Ectodermal cell (in vitro differentiated cells): ENCODE measurements around the gene BCAR1.

Experiments used
- H3K27ac ChIP-seq: 2 replicates; pipeline ENCODE4 v1.7.0; 2013; ENCODE audit warnings: mild to moderate bottlenecking, low read depth, low read length; ENCODE audit not compliant: insufficient read depth, poor library complexity, severe bottlenecking
- H3K27me3 ChIP-seq: 2 replicates; pipeline ENCODE4 v1.7.0; 2013; ENCODE audit warnings: mild to moderate bottlenecking, low read length; ENCODE audit not compliant: insufficient read depth, control insufficient read depth, poor library complexity, severe bottlenecking
- H3K36me3 ChIP-seq: one replicate; pipeline ENCODE4 v1.7.0; 2013; ENCODE audit warnings: low read length; ENCODE audit not compliant: control insufficient read depth, insufficient read depth
- H3K4me1 ChIP-seq: one replicate; pipeline ENCODE4 v1.7.0; 2013; ENCODE audit warnings: low read length; ENCODE audit not compliant: control insufficient read depth, insufficient read depth
- H3K4me3 ChIP-seq: 2 replicates; pipeline ENCODE4 v1.7.0; 2013; ENCODE audit warnings: low read depth, low read length, control low read depth; ENCODE audit not compliant: insufficient read depth
- H3K9me3 ChIP-seq: 2 replicates; pipeline ENCODE4 v1.7.0; 2013; ENCODE audit warnings: mild to moderate bottlenecking, low read length, moderate library complexity; ENCODE audit not compliant: control insufficient read depth
- WGBS, 2 experiments: methylation state at CpG; one replicate each; pipeline ENCODE4 v1.1.7; 2013; ENCODE audit warnings: missing lambda C conversion rate in 2 of 2; 5-methylcytosine and 5-hydroxymethylcytosine counted together

The BCAR1 gene

GRCh38 chr16:75203667-75204409 is 47.6 kb downstream of the BCAR1 start:
- WGBS, 2 experiments = 82 to 85% methylated on average over 13 of the region's 13 CpGs
- Histone ChIP-seq H3K27me3 (no peaks in the 10 kb centered on the region), H3K4me3 (no peak overlapping the region)

GRCh38 chr16:75203096-75203495 is 48.3 kb downstream of the BCAR1 start:
- H3K27me3 ChIP-seq = no peaks in the 10 kb centered on the region
- 93% methylated on average over 12 of the region's 12 CpGs for WGBS, 2 experiments
- no peak overlapping the region for H3K27ac ChIP-seq
- no peak overlapping the region for H3K4me3 ChIP-seq
- H3K36me3 ChIP-seq = no peaks in the 10 kb centered on the region
- no peaks in the 10 kb centered on the region for H3K4me1 ChIP-seq
- H3K9me3 ChIP-seq = no peaks in the 10 kb centered on the region

More at GRCh38 chr16:75203667-75204409, 47.6 kb downstream of the BCAR1 start:
- no peaks in the 10 kb centered on the region for H3K4me1 ChIP-seq
- no peak overlapping the region for H3K27ac ChIP-seq
- H3K9me3 ChIP-seq = no peaks in the 10 kb centered on the region
- H3K36me3 ChIP-seq = no peaks in the 10 kb centered on the region

GRCh38 chr16:75202069-75202590 is 49.3 kb downstream of the BCAR1 start:
- H3K4me3 ChIP-seq = no peak overlapping the region
- H3K27ac ChIP-seq = no peak overlapping the region
- 82 to 88% methylated on average over 13 of the region's 13 CpGs for WGBS, 2 experiments
- no peaks in the 10 kb centered on the region for H3K36me3 ChIP-seq
- no peaks in the 10 kb centered on the region for H3K9me3 ChIP-seq
- H3K27me3 ChIP-seq = no peaks in the 10 kb centered on the region
- H3K4me1 ChIP-seq = no peaks in the 10 kb centered on the region

GRCh38 chr16:75198135-75198600 is 53.3 kb downstream of the BCAR1 start:
- WGBS, 2 experiments = 86 to 88% methylated on average over 18 of the region's 18 CpGs
- H3K9me3 ChIP-seq = no peaks in the 10 kb centered on the region
- no peak overlapping the region for H3K27ac ChIP-seq
- H3K36me3 ChIP-seq = no peaks in the 10 kb centered on the region
- no peaks in the 10 kb centered on the region for H3K4me1 ChIP-seq
- H3K4me3 ChIP-seq = no peak overlapping the region
- H3K27me3 ChIP-seq = no peaks in the 10 kb centered on the region

GRCh38 chr16:75197522-75198134 is 53.8 kb downstream of the BCAR1 start:
- 83 to 88% methylated on average over 14 of the region's 14 CpGs for WGBS, 2 experiments
- Histone ChIP-seq H3K9me3 (no peaks in the 10 kb centered on the region), H3K36me3 (no peaks in the 10 kb centered on the region), H3K27me3 (no peaks in the 10 kb centered on the region), H3K4me1 (no peaks in the 10 kb centered on the region), H3K27ac (no peak overlapping the region), H3K4me3 (no peak overlapping the region)

GRCh38 chr16:75196836-75197235 is 54.6 kb downstream of the BCAR1 start:
- 81 to 83% methylated on average over 9 of the region's 9 CpGs for WGBS, 2 experiments
- Histone ChIP-seq H3K36me3 (no peaks in the 10 kb centered on the region), H3K9me3 (no peaks in the 10 kb centered on the region), H3K4me1 (no peaks in the 10 kb centered on the region), H3K27me3 (no peaks in the 10 kb centered on the region), H3K27ac (no peak overlapping the region), H3K4me3 (no peak overlapping the region)

GRCh38 chr16:75195811-75196790 is 55.3 kb downstream of the BCAR1 start:
- H3K4me3 ChIP-seq = no peak overlapping the region
- no peaks in the 10 kb centered on the region for H3K9me3 ChIP-seq
- H3K27me3 ChIP-seq = no peaks in the 10 kb centered on the region
- H3K4me1 ChIP-seq = no peaks in the 10 kb centered on the region
- no peak overlapping the region for H3K27ac ChIP-seq
- H3K36me3 ChIP-seq = no peaks in the 10 kb centered on the region
- 89 to 90% methylated on average over 24 of the region's 24 CpGs for WGBS, 2 experiments

GRCh38 chr16:75193730-75194444 is 57.5 kb downstream of the BCAR1 start:
- Histone ChIP-seq H3K9me3 (no peaks in the 10 kb centered on the region), H3K36me3 (no peaks in the 10 kb centered on the region), H3K27ac (no peak overlapping the region), H3K4me3 (no peak overlapping the region), H3K27me3 (no peaks in the 10 kb centered on the region), H3K4me1 (no peaks in the 10 kb centered on the region)
- WGBS, 2 experiments = 91 to 92% methylated on average over 10 of the region's 10 CpGs

- no peak overlapping the region for H3K27ac ChIP-seq
- H3K4me3 ChIP-seq = no peak overlapping the region
- no peaks in the 10 kb centered on the region for H3K4me1 ChIP-seq
- WGBS, 2 experiments = 94 to 95% methylated on average over 4 of the region's 4 CpGs
- no peaks in the 10 kb centered on the region for H3K36me3 ChIP-seq
- no peaks in the 10 kb centered on the region for H3K27me3 ChIP-seq
- no peaks in the 10 kb centered on the region for H3K9me3 ChIP-seq
These were observed 58.2 kb downstream of the BCAR1 start for GRCh38 chr16:75193265-75193650.
